ENCODE data around the gene STARD7.
"Not testable (repeated sequence)": the region's sequence is repeated elsewhere in the genome, so short reads cannot be mapped to it uniquely, and the experiment has no call there.

STARD7 gene

GRCh38 chr2:96233436-96233835 lies 24.8 kb upstream of the STARD7 start:
- no peak for DNase-seq

- DNase-seq: no peak
Measured at GRCh38 chr2:96231316-96231715, 22.7 kb upstream of the STARD7 start.

DNA sequence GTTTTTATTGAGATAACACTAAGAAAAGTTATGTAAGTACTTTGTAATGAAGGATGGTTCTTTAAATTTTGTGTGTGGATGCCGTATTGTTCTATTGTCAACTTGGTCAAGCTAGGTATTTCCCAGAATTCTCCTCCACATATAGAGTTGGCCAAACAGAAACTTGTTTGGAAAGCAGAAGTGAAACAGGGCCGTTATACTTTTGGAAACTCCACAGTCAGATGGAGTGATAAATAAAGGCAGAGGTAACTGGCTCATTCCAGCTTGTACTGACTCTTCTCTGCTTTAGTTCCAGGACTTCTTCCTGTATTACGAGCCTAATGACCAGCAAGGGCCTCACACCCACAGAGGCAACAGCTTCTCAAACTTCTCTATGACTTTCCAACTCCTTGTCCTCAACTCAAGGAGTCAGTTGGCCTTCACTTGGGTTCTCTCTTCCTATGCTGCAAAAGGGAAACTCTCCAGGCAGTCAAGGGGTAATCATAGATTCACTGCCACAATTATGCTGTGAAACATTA lies 16.4 kb upstream of the STARD7 start:
- DNase-seq: no peak

GRCh38 chr2:96221106-96221505 lies 12.5 kb upstream of the STARD7 start:
- DNase-seq: not testable (repeated sequence)

- DNase-seq: not testable (repeated sequence)
Measured at GRCh38 chr2:96219959-96220358, 11.3 kb upstream of the STARD7 start.

DNA sequence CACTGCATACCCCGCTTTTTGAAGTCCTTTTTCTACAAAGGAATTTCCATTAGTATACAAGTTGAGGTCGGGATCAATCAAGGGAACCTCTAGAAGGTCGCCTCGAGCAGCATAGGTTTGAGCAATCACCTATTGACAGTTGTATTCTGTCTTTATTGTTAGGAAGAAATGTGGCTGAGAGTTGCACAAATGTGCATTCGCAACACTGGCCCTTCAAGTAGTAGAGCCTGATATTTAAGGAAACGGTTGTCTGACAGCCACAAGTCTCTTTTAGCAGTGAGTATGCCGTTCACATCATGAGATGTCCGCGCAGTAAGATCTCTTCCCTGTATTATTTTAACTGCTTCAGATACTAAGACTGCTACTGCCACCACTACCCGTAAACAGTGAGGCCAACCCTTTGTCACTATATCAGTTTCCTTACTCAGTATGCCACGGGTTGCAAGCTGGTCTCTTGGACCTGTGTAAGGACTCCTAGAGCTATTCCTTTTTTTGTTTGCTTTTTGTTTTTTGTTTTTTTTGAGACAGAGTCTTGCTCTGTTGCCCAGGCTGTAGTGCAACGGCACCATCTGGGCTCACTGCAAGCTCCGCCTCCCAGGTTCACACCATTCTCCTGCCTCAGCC lies 10.0 kb upstream of the STARD7 start:
- DNase-seq: no peak

GRCh38 chr2:96214554-96214953 lies 5.9 kb upstream of the STARD7 start:
- no peak for DNase-seq

DNA sequence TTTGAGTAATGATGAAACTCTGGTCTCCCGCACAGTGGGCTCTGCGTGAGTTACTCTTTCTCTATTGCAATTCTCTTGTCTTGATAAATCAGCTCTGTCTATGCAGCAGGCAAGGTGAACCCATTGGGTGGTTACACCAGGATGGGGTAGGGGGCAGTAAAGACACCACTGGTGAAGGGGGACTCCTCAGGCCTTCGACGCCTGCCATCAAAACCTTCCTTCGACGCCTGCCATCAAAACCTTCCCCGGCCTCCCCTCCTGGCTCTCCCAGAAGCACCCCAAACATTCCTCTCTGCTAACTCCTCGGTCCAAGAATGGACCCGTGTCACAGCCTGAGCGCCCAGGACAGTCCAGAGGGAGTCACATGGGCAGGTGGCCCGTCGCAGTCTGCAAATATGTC lies 4.8 kb upstream of the STARD7 start:
- peak; percentile 23 for DNase-seq

DNA sequence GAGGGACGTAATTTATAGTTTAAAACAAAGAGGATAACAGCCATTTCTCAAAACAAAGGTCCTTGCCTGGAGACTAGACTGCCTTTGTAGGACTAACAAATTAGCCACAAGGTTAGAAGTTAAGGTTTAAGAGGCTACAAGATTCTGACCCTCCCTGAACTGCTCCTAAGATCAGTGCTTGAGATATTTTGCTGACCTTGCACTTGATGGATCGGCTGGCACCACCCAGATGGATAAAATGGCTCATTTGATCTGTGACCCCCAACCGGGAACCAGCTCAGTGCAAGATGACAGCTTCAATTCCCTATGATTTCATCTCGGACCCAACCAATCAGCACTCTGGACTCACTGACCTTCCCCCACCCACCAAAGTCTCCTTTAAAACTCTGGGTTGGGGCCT lies 3.7 kb upstream of the STARD7 start:
- no peak for DNase-seq

- DNase-seq: no peak
Measured at GRCh38 chr2:96209729-96210085, 1.1 kb upstream of the STARD7 start.

GRCh38 chr2:96209011-96209728 lies 543 bp upstream of the STARD7 start:
- no peak for DNase-seq

GRCh38 chr2:96207774-96208142 lies 869 bp downstream of the STARD7 start:
- no peak for DNase-seq

DNA sequence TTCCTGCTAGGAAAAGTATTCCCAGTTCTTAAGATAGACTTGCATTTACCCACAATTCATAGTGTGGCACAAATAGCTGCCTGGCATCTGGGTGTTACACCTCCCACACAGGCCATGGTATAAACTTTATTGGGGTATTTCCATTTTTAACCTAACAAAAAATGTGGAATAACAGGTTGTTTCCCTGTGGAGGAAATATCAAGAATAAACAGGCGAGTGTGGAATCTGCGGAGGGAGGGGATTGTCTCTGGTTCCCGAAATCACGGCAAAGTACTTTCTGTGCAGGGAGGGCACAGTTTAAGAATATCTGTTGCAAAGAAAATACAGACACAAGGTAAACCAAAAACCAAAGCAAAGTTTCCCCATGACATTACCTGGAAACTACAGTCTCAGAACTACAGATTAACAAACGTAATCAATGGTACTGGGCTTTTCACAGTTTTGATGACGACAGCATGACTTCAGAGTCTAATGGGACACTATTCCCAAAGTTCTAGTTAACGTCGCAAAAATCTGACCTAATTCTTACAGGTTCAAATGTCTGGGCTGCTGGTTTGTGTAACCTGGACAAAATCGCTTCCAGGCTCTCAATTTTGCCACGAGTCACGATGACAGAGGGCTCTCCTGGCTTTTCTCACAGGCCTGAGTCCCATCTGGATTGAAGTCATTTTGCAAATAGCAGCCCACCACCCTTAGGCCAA lies 1.4 kb downstream of the STARD7 start:
- no peak for DNase-seq

GRCh38 chr2:96205888-96206287 lies 2.7 kb downstream of the STARD7 start:
- DNase-seq: no peak

- DNase-seq: no peak
Measured at GRCh38 chr2:96204836-96205624, 3.6 kb downstream of the STARD7 start.

DNA sequence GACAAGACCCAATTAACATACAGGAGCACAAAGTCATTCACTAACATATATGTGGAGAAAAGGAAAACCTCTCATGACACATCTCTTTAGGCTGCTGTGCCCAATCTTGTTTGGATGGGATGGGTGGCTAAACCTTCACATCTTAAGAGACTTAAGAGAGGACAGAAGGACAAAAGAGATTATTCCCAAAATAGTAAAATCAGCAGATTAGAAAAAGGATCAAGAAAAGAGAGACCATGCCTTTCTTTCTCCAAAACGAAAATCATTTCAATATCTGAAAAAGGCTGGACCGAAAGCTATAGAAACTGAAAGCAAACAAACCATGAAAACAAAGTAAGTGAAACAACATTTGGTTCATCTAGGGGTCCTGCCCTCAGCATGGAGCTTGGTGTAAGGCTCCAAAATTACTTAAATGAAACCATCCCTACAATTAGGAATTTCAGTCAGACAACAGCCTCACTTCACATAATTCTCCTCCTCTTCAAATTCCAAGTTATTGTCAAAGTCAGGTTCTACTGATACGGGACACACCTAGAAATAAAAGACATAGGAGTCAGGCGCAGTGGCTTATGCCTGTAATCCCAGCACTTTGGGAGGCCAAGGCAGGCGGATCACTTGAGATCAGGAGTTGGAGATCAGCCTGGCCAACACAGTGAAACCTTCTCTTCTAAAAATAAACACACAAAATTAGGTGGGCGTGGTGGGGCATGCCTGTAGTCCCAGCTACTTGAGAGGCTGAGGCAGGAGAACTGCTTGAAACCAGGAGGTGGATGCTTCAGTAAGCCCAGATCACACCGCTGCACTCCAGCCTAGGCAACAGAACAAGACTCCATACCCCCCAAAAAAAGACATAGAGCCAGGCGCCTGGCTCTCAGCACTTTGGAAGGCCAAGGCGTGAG lies 5.2 kb downstream of the STARD7 start:
- DNase-seq: peak; percentile 74

GRCh38 chr2:96202152-96202854 lies 6.3 kb downstream of the STARD7 start:
- DNase-seq: peak; percentile 17

DNA sequence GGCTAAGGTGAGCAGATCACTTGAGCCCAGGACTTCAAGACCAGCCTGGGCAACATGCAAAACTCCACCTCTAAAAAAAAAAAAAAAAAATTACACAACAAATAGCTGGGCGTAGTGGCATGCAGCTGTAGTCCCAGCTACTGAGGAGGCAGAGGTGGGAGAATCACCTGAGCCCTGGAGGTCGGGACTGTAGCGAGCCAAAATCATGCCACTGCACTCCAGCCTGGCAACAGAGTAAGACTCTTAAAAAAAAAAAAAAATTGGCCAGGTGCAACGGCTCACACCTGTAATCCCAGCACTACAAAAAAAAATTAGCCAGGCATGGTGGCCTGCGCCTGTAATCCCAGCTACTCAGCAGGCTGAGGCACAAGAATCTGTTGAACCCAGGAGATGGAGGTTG lies 7.3 kb downstream of the STARD7 start:
- DNase-seq: no peak

DNA sequence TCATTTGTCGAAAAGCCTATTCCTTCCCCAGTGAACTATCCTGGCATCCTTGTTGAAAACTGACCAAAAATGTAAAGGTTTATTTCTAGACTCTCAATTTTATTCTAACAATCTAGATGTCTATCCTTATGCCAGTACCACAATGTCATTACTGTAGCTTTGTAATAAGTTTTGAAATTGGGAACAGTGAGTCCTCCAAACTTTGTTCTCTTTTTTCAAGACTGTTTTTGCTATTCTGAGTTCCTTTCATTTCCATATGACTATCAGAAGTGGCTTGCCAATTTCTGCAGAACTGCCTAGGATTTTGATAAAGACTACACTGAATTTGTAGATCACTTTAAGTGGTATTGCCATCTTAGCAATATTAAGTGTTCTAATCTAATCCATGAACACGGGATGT lies 9.7 kb downstream of the STARD7 start:
- no peak for DNase-seq

- DNase-seq: no peak
Measured at GRCh38 chr2:96197546-96198255, 10.9 kb downstream of the STARD7 start.
